ENCODE data around the gene MAP2K1. TPM values are rescaled to one million over a fixed set of nuclear protein-coding genes. Genes with fewer than 3 reads are reported as not detected.

The MAP2K1 gene
- total and polyA plus RNA-seq, 9 of the 15 experiments (the other 6 are each of a cell fraction or from before 2014, with no cell fraction given) = 7.5 to 58.3 (median 30.0) TPM

DNA sequence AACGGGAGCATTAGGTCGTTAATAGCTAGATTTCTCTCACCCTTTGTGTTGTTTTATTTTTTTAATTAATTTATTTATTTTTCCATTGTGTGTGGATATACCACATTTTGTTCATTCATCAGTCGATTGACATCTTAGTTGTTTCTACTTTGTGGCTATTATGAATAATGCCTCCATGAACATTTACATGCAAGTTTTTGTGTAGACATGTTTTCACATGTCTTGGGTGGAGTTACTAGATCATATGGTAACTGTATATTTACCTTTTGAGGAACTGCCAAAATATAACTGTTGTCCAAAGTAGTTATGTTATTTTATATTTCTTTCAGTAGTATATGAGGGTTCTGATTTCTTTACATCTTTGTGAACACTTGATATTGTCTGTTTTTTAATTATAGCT, 137.2 kb downstream of the MAP2K1 start (continued):
- TF ChIP-seq, protein P1, sequence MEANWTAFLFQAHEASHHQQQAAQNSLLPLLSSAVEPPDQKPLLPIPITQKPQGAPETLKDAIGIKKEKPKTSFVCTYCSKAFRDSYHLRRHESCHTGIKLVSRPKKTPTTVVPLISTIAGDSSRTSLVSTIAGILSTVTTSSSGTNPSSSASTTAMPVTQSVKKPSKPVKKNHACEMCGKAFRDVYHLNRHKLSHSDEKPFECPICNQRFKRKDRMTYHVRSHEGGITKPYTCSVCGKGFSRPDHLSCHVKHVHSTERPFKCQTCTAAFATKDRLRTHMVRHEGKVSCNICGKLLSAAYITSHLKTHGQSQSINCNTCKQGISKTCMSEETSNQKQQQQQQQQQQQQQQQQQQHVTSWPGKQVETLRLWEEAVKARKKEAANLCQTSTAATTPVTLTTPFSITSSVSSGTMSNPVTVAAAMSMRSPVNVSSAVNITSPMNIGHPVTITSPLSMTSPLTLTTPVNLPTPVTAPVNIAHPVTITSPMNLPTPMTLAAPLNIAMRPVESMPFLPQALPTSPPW (CRISPR knock-in tag; IDR thresholded peaks at IDR 0.05) = no peak
- TF ChIP-seq TGIF2 (CRISPR knock-in tag; IDR thresholded peaks at IDR 0.05) = no peak
- TF ChIP-seq, protein P2, sequence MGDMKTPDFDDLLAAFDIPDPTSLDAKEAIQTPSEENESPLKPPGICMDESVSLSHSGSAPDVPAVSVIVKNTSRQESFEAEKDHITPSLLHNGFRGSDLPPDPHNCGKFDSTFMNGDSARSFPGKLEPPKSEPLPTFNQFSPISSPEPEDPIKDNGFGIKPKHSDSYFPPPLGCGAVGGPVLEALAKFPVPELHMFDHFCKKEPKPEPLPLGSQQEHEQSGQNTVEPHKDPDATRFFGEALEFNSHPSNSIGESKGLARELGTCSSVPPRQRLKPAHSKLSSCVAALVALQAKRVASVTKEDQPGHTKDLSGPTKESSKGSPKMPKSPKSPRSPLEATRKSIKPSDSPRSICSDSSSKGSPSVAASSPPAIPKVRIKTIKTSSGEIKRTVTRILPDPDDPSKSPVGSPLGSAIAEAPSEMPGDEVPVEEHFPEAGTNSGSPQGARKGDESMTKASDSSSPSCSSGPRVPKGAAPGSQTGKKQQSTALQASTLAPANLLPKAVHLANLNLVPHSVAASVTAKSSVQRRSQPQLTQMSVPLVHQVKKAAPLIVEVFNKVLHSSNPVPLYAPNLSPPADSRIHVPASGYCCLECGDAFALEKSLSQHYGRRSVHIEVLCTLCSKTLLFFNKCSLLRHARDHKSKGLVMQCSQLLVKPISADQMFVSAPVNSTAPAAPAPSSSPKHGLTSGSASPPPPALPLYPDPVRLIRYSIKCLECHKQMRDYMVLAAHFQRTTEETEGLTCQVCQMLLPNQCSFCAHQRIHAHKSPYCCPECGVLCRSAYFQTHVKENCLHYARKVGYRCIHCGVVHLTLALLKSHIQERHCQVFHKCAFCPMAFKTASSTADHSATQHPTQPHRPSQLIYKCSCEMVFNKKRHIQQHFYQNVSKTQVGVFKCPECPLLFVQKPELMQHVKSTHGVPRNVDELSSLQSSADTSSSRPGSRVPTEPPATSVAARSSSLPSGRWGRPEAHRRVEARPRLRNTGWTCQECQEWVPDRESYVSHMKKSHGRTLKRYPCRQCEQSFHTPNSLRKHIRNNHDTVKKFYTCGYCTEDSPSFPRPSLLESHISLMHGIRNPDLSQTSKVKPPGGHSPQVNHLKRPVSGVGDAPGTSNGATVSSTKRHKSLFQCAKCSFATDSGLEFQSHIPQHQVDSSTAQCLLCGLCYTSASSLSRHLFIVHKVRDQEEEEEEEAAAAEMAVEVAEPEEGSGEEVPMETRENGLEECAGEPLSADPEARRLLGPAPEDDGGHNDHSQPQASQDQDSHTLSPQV (IDR thresholded peaks at IDR 0.05) = no peak
- no peak for TF ChIP-seq SP1 (CRISPR knock-in tag; IDR thresholded peaks at IDR 0.05)

DNA sequence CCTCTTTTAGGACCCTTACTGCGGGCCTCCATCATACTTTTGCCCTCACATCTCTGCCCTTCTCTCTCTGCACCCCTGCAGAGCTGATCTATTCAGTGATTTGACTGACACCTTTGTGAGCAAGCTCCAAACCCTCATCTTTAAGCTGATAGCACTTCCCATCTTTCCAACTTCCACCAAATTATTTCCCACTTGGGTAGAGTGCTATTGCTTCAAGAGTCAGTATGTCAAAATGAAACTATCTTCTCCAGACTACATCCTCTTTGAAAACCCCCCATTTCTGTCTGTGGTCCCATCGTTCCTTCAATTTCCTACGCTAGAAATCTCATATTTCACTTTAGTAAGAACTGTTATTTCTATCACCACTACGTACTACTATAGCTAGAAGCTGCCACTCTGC, 138.1 kb downstream of the MAP2K1 start:
- no peaks in the 10 kb centered on the region for H3K4me1 ChIP-seq (replicated peaks in 1 of 2; ENCODE audit: control insufficient read depth in 2 of 2, insufficient read depth in 2 of 2, low read length in 2 of 2)
- ATAC-seq (no peak), FAIRE-seq (no peak), DNase-seq (ENCODE audit: extremely low read depth in 1 of 4, low spot score in 3 of 4) (no peak)
- ChIA-PET CTCF (ENCODE audit: low intra/inter-chr PET ratio) (no interaction called here), POLR2A (interaction anchor here (0.8 to 1.1 kb wide), 3 partner anchors 18 to 84 kb away, joined by 3 read pairs; no protein-coding TSS in a partner anchor)
- no peak overlapping the region for H3K9ac ChIP-seq (ENCODE audit: insufficient read depth in 1 of 2, low read depth in 2 of 2, low read length in 2 of 2)
- no peak overlapping the region for H2AFZ ChIP-seq (ENCODE audit: low read depth, low read length)
- BruUV-seq (replicated peaks) = no TSS peak
- no peaks in the 10 kb centered on the region for H3K9me1 ChIP-seq (ENCODE audit: control insufficient read depth, insufficient read depth, low read length)
- no peak overlapping the region for H3K4me3 ChIP-seq
- no peaks in the 10 kb centered on the region for H3K79me2 ChIP-seq (ENCODE audit: control insufficient read depth, insufficient read depth, low read length)
- H3K9me3 ChIP-seq (replicated peaks; ENCODE audit: control insufficient read depth, insufficient read depth, low read depth, low read length) = no peaks in the 10 kb centered on the region
- intact Hi-C loops (cut with micrococcal nuclease) (no loop called here), in situ Hi-C loops (cut with MboI) (no loop called here)
- no peak overlapping the region for H3K27ac ChIP-seq (ENCODE audit: extremely low read depth, low read depth, low read length)
- WGBS (ENCODE audit: insufficient coverage, low coverage, missing lambda C conversion rate) = 55% methylated on average over 4 of the region's 4 CpGs
- no peak overlapping the region for H3K4me2 ChIP-seq (ENCODE audit: insufficient read depth, low read length)
- H3K36me3 ChIP-seq (ENCODE audit: control insufficient read depth, insufficient read depth, low read length) = peaks cover 83% of the 10 kb centered on the region
- H4K20me1 ChIP-seq (replicated peaks; ENCODE audit: control insufficient read depth, insufficient read depth, low read length) = no peaks in the 10 kb centered on the region
- no peaks in the 10 kb centered on the region for H3K27me3 ChIP-seq (ENCODE audit: control insufficient read depth in 2 of 2, insufficient read depth in 2 of 2, low read length in 2 of 2)
- TF ChIP-seq, protein P3, sequence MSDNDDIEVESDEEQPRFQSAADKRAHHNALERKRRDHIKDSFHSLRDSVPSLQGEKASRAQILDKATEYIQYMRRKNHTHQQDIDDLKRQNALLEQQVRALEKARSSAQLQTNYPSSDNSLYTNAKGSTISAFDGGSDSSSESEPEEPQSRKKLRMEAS (CRISPR knock-in tag; IDR thresholded peaks at IDR 0.05) = no peak
- TF ChIP-seq, protein P4, sequence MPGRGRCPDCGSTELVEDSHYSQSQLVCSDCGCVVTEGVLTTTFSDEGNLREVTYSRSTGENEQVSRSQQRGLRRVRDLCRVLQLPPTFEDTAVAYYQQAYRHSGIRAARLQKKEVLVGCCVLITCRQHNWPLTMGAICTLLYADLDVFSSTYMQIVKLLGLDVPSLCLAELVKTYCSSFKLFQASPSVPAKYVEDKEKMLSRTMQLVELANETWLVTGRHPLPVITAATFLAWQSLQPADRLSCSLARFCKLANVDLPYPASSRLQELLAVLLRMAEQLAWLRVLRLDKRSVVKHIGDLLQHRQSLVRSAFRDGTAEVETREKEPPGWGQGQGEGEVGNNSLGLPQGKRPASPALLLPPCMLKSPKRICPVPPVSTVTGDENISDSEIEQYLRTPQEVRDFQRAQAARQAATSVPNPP (IDR thresholded peaks at IDR 0.05; ENCODE audit: borderline replicate concordance, insufficient read depth, insufficient read length) = no peak
- TF ChIP-seq IFI16 (CRISPR knock-in tag; IDR thresholded peaks at IDR 0.05) (no peak), ZBTB17 (CRISPR knock-in tag; IDR thresholded peaks at IDR 0.05) (no peak), COPS2 (conservative IDR thresholded peaks at IDR 0.05) (no peak), HNRNPK (IDR thresholded peaks at IDR 0.05; ENCODE audit: low read depth, low read length, poor library complexity, severe bottlenecking) (no peak), TCFL5 (CRISPR knock-in tag; conservative IDR thresholded peaks at IDR 0.05) (no peak), TAF7 (tag; IDR thresholded peaks at IDR 0.05) (no peak), NFE2L1 (tag; IDR thresholded peaks at IDR 0.05; ENCODE audit: borderline replicate concordance, low read depth) (no peak), SRSF9 (IDR thresholded peaks at IDR 0.05; ENCODE audit: borderline replicate concordance, low read depth, low read length) (no peak), ELF2 (CRISPR knock-in tag; IDR thresholded peaks at IDR 0.05) (no peak)
